Loucy (cell line): ENCODE results near the gene KLHL30.

ENCODE experiments used
- CTCF ChIP-seq: fragments of 200-600 bp; sonication (generic); conservative IDR thresholded peaks from 2 replicates; pipeline ENCODE4 v1.5.1; 2014; ENCODE audit warnings: mild to moderate bottlenecking, antibody characterized with exemption, low read length
- EZH2phosphoT487 ChIP-seq: fragments of 200-600 bp; IDR thresholded peaks from 2 replicates; pipeline ENCODE4 v1.6.1; 2018; ENCODE audit warnings: antibody characterized with exemption, mild to moderate bottlenecking, moderate library complexity, borderline replicate concordance

GRCh38 chr2:238097201-238097987 lies 41.1 kb upstream of the KLHL30 start:
- no peak for TF ChIP-seq CTCF
- TF ChIP-seq EZH2phosphoT487 = no peak
